HG03558 (cell line): ENCODE results near the gene LEMD1.

ENCODE experiments used
- ATAC-seq: cut with Tn5 transposase; IDR thresholded peaks from one replicate; pipeline ENCODE4 v1.9.1; 2021; ENCODE audit warnings: moderate number of reproducible peaks; ENCODE audit not compliant: unreplicated experiment; ENCODE audit errors: extremely low read depth

The LEMD1 gene

DNA sequence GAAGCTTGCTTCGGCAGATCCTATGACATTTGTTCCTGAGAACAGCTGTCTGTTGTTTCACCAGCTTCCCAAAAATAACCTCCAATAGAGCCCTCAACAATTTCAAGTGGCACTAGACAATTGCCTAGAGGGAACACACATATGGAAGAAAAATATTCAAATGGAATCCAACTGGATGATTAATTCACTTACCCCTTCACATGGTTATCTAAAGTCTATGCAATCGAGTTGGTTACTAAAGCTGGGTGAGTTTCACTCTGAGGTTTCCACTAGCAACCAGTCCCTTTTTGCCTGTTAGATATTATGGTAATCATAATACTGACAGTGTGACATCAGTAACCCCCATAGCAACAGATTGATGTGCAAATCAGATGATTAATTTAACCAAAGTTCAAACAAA, at the start of gene LEMD1:
Gene LEMD1, minus strand, starts transcription at position 259 of the 400 bp plus-strand sequence. CDS start 1,520 bp downstream, outside the sequence.
- ATAC-seq = no peak

DNA sequence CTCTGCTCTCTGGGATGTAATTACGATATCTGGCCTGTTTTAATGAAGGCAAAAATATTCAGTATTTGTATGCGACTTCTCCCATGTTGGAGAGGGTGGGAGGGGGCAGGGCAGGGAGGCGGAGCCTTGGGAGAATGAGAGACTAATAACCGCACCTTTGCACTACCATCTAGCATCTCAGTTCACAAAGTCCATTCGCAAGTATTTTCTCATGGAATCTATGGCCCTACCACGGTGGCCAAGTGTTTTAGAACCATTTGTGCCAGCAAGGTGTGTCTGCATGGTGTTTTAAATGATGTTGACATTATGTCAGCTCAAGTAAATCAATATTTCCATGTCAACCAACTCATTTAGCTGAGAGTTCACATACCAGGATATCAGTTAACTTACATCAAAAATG, 48.3 kb upstream of the LEMD1 start:
- ATAC-seq = no peak

DNA sequence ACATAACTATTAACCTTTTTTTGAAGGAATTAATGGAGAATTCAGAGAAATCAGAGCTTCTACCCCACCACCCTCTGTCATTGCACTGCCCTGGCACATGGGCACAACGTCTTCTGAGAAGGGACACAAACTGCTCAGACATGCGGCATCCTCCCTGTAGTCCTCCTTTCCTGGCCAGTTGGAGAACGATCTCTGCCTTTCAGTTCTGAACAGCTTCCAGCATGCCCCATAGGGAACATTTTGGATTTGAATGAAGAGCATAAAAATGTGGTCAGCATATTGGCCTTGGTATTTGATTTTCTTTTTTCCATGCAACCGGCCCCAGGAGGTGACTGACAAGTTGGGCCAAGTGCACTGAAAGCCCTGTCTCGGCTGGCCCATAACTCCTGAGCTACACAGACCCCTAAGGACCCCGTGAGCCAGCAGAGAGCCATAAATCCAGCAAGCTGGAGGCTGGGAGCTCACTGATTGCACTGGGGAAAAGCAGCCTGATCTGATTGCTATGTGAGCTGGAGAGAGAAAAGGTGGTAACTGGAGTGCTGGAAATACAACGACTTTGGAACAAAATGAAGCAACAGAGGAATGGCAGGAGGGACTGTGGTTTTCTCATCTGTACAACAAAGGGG, 44.9 kb upstream of the LEMD1 start:
- no peak for ATAC-seq

- ATAC-seq = no peak
Measured at GRCh38 chr1:205465392-205465791, 43.5 kb upstream of the LEMD1 start.

GRCh38 chr1:205458777-205459566, 37.1 kb upstream of the LEMD1 start:
- no peak for ATAC-seq

GRCh38 chr1:205456868-205457745, 35.3 kb upstream of the LEMD1 start:
- ATAC-seq = no peak

DNA sequence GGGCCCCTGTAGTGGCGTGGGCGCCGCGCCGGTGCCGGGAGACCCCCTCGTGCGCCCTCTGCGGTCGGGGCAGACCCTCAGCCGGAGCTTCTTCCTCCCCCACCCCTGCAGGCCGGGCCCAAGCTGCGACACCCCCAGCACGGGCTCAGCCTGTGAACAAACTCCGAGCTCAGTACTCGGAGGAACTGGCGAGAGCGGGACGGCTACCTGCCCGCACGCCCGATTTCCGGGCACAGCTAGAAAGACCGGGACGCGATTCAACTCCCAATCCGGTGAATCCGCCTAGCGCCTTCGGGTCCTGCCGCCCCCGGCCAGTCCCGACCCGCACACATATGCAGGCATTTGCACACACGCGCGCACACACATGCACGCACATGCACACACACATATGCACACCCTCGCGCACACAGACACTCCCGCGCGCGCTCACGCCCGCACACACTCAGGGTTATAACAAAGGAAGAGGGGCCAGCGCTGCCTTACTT, 34.6 kb upstream of the LEMD1 start:
- no peak for ATAC-seq

DNA sequence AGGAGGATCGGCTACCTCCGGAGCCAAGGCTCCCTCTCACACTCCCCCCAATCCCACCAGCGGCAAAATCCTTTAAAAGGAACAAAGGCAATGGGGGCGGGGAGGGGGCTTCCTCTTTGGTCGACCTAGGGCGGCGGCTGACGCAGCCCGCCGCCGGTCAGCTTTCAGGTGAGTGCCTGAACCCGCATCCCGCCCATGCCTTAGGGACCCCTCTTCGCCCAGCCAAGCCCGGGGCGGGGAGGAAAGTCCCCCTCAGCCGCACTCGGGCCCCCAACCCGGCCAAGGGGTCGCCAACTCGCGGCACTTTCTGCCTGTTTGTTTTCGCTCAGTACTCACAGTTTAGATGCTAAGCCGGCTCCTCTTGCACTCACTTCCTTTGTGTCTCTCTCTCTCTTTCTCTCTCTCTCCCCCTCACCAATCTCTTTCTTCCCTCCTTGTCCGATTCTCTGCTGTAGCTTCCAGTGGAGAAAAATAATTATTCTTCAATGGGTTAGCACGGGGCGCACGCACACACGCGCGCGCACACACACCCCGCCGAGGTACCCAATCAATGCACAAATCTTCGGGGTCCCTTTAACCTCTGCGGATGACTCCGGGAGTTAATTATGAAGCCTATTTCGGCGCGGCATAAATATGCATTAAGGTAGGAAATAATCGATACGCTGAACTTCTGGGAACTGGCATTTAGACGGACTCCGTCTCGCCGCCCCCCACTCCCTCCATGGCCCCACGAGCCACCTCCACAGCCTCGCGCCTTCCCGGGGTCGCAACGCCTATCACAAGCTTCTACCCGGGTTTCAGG, 33.9 kb upstream of the LEMD1 start, which contains the start of gene BLACAT1:
Gene BLACAT1, minus strand, starts transcription at position 465 of the 802 bp plus-strand sequence.
- ATAC-seq = no peak

GRCh38 chr1:205454903-205455335, 33.1 kb upstream of the LEMD1 start:
- no peak for ATAC-seq

DNA sequence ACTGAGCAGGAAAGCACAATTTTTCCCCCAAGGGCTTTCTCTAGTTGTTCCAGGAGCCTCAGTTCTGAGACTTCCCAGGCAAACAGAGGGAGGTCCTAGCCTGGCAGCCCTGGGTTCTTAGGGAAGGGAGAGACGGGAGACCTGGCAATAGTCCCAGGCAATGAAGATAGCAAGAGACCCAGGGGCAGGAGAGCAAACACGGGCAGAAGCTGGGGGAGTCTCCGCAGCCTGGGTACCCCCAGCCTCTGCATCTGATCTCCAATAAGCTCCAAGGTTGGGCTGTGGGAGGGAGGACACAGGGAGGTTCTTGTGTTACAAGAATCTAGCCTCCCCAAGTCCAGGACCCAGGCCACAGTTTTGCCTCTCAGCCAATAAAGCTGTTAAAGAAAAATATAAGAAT, 31.6 kb upstream of the LEMD1 start:
- ATAC-seq = no peak

GRCh38 chr1:205452933-205453332, 31.1 kb upstream of the LEMD1 start:
- ATAC-seq = no peak

GRCh38 chr1:205452364-205452763, 30.5 kb upstream of the LEMD1 start:
- no peak for ATAC-seq

GRCh38 chr1:205451759-205452164, 29.9 kb upstream of the LEMD1 start:
- no peak for ATAC-seq

DNA sequence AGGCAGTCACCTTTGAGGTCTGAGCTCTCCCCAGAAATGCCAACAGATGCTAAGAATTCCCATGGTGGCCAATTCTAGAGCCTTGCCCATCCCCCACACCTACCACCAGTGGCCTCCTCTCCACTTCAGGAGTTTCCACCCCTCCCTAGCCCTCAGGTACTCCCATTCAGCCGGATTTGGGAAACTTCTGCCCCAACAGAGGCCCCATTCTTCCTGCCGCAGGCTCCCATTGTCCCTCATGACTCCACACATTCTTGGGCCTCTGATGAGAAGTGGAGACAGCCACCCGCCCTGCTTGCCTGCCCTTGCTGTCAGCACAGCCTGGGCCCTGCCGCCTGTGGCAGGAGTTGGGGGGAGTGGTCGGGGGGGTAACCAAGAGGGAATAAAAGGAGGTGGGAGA, 29.3 kb upstream of the LEMD1 start:
- ATAC-seq = no peak

DNA sequence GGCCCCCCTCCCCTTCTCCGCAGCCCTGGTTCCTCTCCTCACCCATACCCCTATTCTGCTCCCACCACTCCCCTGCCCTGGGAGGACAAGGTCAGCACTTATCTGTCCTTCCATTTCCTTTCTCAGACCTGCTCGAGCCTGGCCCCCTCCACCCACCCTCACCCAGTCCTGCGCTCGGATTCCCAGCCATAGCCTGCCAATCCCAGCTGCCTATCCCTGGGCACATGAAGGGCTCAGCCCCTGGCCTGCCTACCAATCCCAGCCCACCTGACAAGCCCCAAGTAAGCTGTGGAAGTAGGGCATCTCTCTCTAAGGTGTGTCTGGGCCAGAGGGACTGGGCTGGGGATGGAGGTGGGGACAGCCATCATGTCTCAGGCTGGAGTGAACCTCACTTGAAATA, 28.6 kb upstream of the LEMD1 start:
- no peak for ATAC-seq

DNA sequence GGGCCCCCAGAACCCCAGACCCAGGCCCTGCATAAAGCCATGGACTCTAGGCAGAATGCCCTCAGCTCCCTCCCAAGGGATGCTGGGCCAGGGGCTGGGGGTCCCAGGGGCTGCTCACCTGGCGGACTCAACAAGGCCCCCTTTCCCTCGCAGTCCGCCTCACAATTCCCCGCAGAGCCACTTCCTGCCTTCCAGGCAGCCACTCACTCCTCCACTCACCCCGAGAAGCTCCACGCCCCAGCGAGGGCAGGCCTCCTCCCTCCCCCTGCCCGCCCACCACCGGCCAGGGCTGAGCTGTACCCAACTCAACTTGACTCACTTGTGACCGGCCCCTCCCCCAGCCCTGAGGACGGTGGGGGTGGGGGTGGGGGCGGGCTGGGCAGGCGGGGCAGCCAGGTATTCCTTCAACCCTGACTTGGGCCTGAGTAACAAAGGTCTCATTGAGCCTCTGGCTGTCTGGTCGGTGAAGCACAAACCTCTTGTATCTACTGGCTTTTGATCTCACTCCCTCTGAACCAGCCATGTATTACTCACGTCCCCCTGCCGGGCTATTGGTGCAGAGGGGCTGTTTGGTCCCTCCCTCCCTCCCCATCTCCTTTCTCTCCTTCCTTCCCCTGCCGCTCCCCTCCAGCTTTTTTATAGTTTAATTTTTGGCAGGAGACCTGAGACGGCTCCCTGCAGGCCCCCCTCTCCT, 28.0 kb upstream of the LEMD1 start:
- ATAC-seq = no peak

DNA sequence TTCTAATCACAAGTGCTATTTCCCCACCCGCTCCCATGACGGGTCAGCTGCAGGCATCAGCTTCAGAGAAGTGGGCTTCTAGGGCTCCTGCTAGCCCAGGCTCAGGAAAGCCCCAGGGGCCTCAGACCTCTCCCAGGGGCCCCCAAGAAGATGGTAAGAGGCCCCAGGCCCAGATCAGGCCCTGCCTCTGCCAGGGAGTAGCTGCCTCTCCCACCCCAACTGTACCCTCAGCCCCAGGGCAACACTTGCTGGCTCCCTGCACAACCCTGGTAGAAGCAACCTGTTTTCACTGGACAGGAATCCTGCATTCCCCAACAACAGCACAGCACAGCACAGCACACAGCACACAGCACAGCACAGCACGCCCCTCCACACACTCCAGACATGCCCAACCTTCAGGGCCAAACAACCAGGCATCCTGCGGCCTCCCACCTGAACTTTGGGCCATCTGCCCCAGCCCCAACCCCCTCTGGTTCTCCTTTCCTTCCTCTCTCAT, 27.4 kb upstream of the LEMD1 start:
- no peak for ATAC-seq

GRCh38 chr1:205448540-205449253, 26.8 kb upstream of the LEMD1 start:
- ATAC-seq = no peak
